CD4-positive, alpha-beta memory T cell (primary cell): ENCODE results near the gene SEC14L1. TPM values are rescaled to one million over a fixed set of nuclear protein-coding genes. Genes with fewer than 3 reads are reported as not detected.

Source experiments
- CTCF ChIA-PET: fragments of 350-600 bp; sonication (Branson Sonifier 250); formaldehyde crosslinking; loops from one replicate; lab custom pipeline; 2021; ENCODE audit warnings: inconsistent platforms; ENCODE audit not compliant: partially characterized antibody; lab: Charles Lee
- POLR2A ChIA-PET: fragments of 350-600 bp; sonication (Branson Sonifier 250); formaldehyde crosslinking; loops from one replicate; lab custom pipeline; 2021; ENCODE audit not compliant: partially characterized antibody; lab: Charles Lee
- DNase-seq, 5 donors: peaks; one replicate each; pipeline versions ENCODE4 v3.0.0 to v3.0.0-alpha.2; 2020 to 2022; ENCODE audit warnings: mixed read lengths in 1 of 5
- H3K27ac ChIP-seq: one replicate; pipeline ENCODE4 v1.7.0; 2013; ENCODE audit warnings: low read depth, low read length
- H3K27me3 ChIP-seq: 2 replicates; pipeline ENCODE4 v1.7.0; 2013; ENCODE audit warnings: mild to moderate bottlenecking, low read length, moderate library complexity; ENCODE audit not compliant: insufficient read depth
- H3K36me3 ChIP-seq: 2 replicates; pipeline ENCODE4 v1.7.0; 2013; ENCODE audit warnings: mild to moderate bottlenecking, low read length, moderate library complexity; ENCODE audit not compliant: insufficient read depth
- H3K4me1 ChIP-seq: 2 replicates; pipeline ENCODE4 v1.7.0; 2013; ENCODE audit warnings: mild to moderate bottlenecking, low read length, moderate library complexity; ENCODE audit not compliant: insufficient read depth
- H3K4me3 ChIP-seq, 2 donors: one replicate each; pipeline ENCODE4 v1.7.0; 2013; ENCODE audit warnings: low read length in 2 of 2, mild to moderate bottlenecking in 1 of 2
- H3K9me3 ChIP-seq, 2 donors: one replicate each; pipeline ENCODE4 v1.7.0; 2013; ENCODE audit warnings: low read length in 2 of 2, control low read depth in 1 of 2; ENCODE audit not compliant: control insufficient read depth in 1 of 2
- H3K27ac Mint-ChIP-seq, 7 donors: one replicate each; pipeline ENCODE4 v1.8.0; 2020 to 2021; ENCODE audit warnings: mixed read lengths in 7 of 7, mild to moderate bottlenecking in 6 of 7, inconsistent platforms in 3 of 7, moderate library complexity in 3 of 7
- H3K27me3 Mint-ChIP-seq, 2 donors: one replicate each; pipeline ENCODE4 v1.8.0; 2020 to 2021; ENCODE audit warnings: mixed read lengths in 2 of 2
- H3K36me3 Mint-ChIP-seq, 2 donors: one replicate each; pipeline ENCODE4 v1.8.0; 2020 to 2021; ENCODE audit warnings: mixed read lengths in 2 of 2, inconsistent platforms in 1 of 2, mild to moderate bottlenecking in 1 of 2
- H3K4me1 Mint-ChIP-seq, 4 donors: one replicate each; pipeline ENCODE4 v1.8.0; 2020 to 2021; ENCODE audit warnings: mixed read lengths in 4 of 4, mild to moderate bottlenecking in 1 of 4
- H3K4me3 Mint-ChIP-seq, 8 donors: one replicate each; pipeline ENCODE4 v1.8.0; 2020 to 2021; ENCODE audit warnings: mixed read lengths in 8 of 8, mild to moderate bottlenecking in 7 of 8, moderate library complexity in 6 of 8, inconsistent platforms in 3 of 8
- H3K9me3 Mint-ChIP-seq, 8 donors: one replicate each; pipeline ENCODE4 v1.8.0; 2020 to 2021; ENCODE audit warnings: mixed read lengths in 8 of 8, mild to moderate bottlenecking in 5 of 8, inconsistent platforms in 3 of 8, moderate library complexity in 1 of 8
- intact Hi-C: fragments of 100-400 bp; cut with micrococcal nuclease; formaldehyde crosslinking; loops from one replicate; pipeline ENCODE4 v1.15.1; 2023
- polyA plus RNA-seq, 2 donors: library from polyadenylated mRNA; unstranded; fragments of 300-500 nt; fragmentation: Illumina TruSeq; gene quantifications; one replicate each; pipeline ENCODE4 v1.2.3, GENCODE V29; 2021
- total RNA-seq, 2 experiments: library from RNA; stranded (reverse); gene quantifications; one replicate each; pipeline ENCODE4 v1.2.3, GENCODE V29; 2021

The SEC14L1 gene
- total and polyA plus RNA-seq, 4 experiments from 2014 or later: 8.9 to 35.5 (median 25.9) TPM

DNA sequence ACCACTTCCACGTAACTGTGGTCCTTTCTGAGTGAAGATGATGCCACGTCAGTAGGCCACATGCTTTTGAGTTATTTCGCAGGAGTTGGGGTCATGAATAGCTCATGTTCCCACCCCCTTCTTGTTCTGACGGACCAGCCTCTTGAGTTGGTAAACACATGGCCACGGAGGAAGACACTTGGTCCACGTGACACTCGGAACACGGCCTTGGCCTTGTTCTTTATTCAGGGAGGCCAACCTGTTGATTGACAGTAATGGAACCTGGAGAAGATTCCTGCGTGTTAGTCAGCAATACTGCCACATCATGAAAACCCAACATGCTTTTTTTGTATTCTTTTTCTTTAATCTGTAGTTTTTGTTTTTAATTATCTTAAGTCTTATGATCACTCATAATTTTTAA is 56.3 kb downstream of the SEC14L1 start:
- no peaks in the 10 kb centered on the region for H3K9me3 ChIP-seq
- Mint-ChIP-seq H3K9me3 (no peaks in the 10 kb centered on the region), H3K27ac (no peak overlapping the region), H3K4me3 (no peak overlapping the region), H3K36me3 (peaks cover 61 to 83% of the 10 kb centered on the region in 2 donors), H3K27me3 (no peaks in the 10 kb centered on the region), H3K4me1 (peaks cover 0 to 1% (median 0%) of the 10 kb centered on the region in 4 donors)
- H3K4me3 ChIP-seq: no peak overlapping the region
- no peak for DNase-seq
- H3K4me1 ChIP-seq: no peaks in the 10 kb centered on the region
- CTCF ChIA-PET: no interaction called here
- no peak overlapping the region for H3K27ac ChIP-seq
- no peaks in the 10 kb centered on the region for H3K27me3 ChIP-seq
- intact Hi-C loops: no loop called here
- POLR2A ChIA-PET: no interaction called here
- peaks cover 47% of the 10 kb centered on the region for H3K36me3 ChIP-seq

- intact Hi-C loops: no loop called here
- Mint-ChIP-seq H3K27ac (peak overlapping the region in 1 of 7 donors; percentile 29), H3K36me3 (peaks cover 60 to 73% of the 10 kb centered on the region in 2 donors), H3K4me1 (no peaks in the 10 kb centered on the region), H3K27me3 (no peaks in the 10 kb centered on the region), H3K4me3 (no peak overlapping the region), H3K9me3 (no peaks in the 10 kb centered on the region)
- ChIA-PET POLR2A (no interaction called here), CTCF (no interaction called here)
- H3K9me3 ChIP-seq: no peaks in the 10 kb centered on the region
- H3K27ac ChIP-seq: no peak overlapping the region
- H3K4me1 ChIP-seq: no peaks in the 10 kb centered on the region
- H3K4me3 ChIP-seq: no peak overlapping the region
- peaks cover 51% of the 10 kb centered on the region for H3K36me3 ChIP-seq
- no peaks in the 10 kb centered on the region for H3K27me3 ChIP-seq
- DNase-seq: no peak
These were observed 59.9 kb downstream of the SEC14L1 start for GRCh38 chr17:77200711-77201110.

DNA sequence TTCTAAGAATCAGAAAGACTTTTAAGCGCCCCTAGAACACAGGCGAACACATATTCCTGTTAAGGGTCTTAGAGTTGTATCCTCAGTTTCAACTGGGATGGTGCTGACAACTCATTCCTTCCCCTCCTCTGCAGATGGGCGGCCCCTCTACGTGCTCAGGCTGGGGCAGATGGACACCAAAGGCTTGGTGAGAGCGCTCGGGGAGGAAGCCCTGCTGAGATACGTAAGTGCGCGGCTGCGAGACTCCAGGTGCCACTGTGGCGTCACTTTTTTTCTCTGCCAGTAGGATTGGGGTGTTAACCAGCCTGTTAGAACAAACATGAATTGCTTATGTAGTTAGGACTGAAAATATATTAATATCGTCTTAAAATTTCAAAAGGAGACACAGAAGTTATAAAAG is 62.7 kb downstream of the SEC14L1 start:
- H3K4me3 Mint-ChIP-seq: no peak overlapping the region
- H3K36me3 Mint-ChIP-seq: peaks cover 61 to 76% of the 10 kb centered on the region in 2 donors
- ChIA-PET CTCF (interaction anchor here (2.3 kb wide), 1 partner anchor 116 kb away, joined by 5 read pairs; no protein-coding TSS in a partner anchor), POLR2A (interaction anchor here (0.6 kb wide), 1 partner anchor 243 kb away, joined by 4 read pairs; no protein-coding TSS in a partner anchor)
- Histone ChIP-seq H3K4me1 (no peaks in the 10 kb centered on the region), H3K27ac (no peak overlapping the region), H3K9me3 (no peaks in the 10 kb centered on the region), H3K4me3 (no peak overlapping the region), H3K36me3 (peaks cover 56% of the 10 kb centered on the region), H3K27me3 (no peaks in the 10 kb centered on the region)
- no peaks in the 10 kb centered on the region for H3K27me3 Mint-ChIP-seq
- DNase-seq: no peak
- intact Hi-C loops: no loop called here
- no peaks in the 10 kb centered on the region for H3K9me3 Mint-ChIP-seq
- H3K4me1 Mint-ChIP-seq: no peaks in the 10 kb centered on the region
- H3K27ac Mint-ChIP-seq: peak overlapping the region in 1 of 7 donors; percentile 53

DNA sequence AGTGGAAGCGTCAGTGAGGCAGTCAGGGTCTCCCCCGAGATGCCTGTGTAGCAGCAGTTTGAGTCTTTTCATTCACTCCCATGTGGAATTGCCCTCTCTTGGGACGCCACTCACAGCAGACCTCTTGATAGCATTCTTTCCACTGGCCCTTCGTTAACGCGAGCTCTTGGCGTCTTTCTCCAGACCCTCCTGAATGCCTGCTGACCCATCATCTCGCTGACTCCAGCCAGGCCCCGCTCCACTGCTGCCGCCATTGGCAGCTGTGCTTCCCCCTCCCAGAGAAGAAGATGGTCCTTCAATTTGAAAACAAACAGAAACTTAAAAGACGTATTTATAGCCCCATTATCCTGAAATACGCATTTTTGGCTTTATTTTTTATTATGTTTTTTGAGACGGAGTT is 63.1 kb downstream of the SEC14L1 start:
- peaks cover 64 to 78% of the 10 kb centered on the region in 2 donors for H3K36me3 Mint-ChIP-seq
- H3K4me1 Mint-ChIP-seq: no peaks in the 10 kb centered on the region
- CTCF ChIA-PET: interaction anchor here (0.6 to 2.3 kb wide), 3 partner anchors 35 to 339 kb away, joined by 3 to 5 read pairs (median 3); no protein-coding TSS in a partner anchor
- no peak overlapping the region for H3K4me3 ChIP-seq
- H3K4me3 Mint-ChIP-seq: no peak overlapping the region
- no peak for DNase-seq
- no peaks in the 10 kb centered on the region for H3K9me3 ChIP-seq
- POLR2A ChIA-PET: no interaction called here
- H3K4me1 ChIP-seq: no peaks in the 10 kb centered on the region
- H3K27me3 Mint-ChIP-seq: no peaks in the 10 kb centered on the region
- H3K9me3 Mint-ChIP-seq: no peaks in the 10 kb centered on the region
- peaks cover 60% of the 10 kb centered on the region for H3K36me3 ChIP-seq
- intact Hi-C loops: no loop called here
- no peak overlapping the region for H3K27ac ChIP-seq
- peak overlapping the region in 1 of 7 donors; percentile 19 for H3K27ac Mint-ChIP-seq
- no peaks in the 10 kb centered on the region for H3K27me3 ChIP-seq

DNA sequence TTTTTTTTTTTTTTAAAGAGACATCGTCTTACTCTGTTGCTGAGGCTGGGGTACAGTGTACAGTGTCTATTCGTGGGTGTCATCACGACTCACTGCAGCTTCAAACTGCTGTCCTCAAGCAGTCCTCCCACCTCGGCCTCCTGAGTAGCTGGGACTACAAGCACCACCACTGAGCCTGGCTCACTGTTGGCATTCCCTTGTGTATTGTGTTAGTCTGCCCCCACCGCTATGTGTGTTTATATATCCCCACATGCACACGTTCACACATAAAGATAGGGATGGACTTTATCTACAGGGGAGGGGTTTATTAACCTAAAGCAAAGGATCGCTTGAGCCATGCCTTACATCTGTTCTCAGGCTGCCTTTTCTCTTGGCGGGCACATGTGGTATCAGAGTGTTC is 63.8 kb downstream of the SEC14L1 start:
- no peak for DNase-seq
- H3K4me1 Mint-ChIP-seq: no peaks in the 10 kb centered on the region
- H3K9me3 Mint-ChIP-seq: no peaks in the 10 kb centered on the region
- peaks cover 65 to 79% of the 10 kb centered on the region in 2 donors for H3K36me3 Mint-ChIP-seq
- ChIA-PET CTCF (interaction anchor here (0.6 to 0.7 kb wide), 2 partner anchors 36 to 340 kb away, joined by 3 read pairs; no protein-coding TSS in a partner anchor), POLR2A (interaction anchor here (2.0 kb wide), 1 partner anchor 65 kb away, joined by 4 read pairs; no protein-coding TSS in a partner anchor)
- intact Hi-C loops: no loop called here
- Histone ChIP-seq H3K4me1 (no peaks in the 10 kb centered on the region), H3K4me3 (no peak overlapping the region), H3K36me3 (peaks cover 67% of the 10 kb centered on the region), H3K27ac (no peak overlapping the region), H3K9me3 (no peaks in the 10 kb centered on the region), H3K27me3 (no peaks in the 10 kb centered on the region)
- no peak overlapping the region for H3K4me3 Mint-ChIP-seq
- H3K27ac Mint-ChIP-seq: peak overlapping the region in 1 of 7 donors; percentile 68
- no peaks in the 10 kb centered on the region for H3K27me3 Mint-ChIP-seq

GRCh38 chr17:77205396-77206125 is 64.8 kb downstream of the SEC14L1 start:
- peak overlapping the region in 2 of 7 donors; percentile 5 to 9 for H3K27ac Mint-ChIP-seq
- no peaks in the 10 kb centered on the region for H3K27me3 Mint-ChIP-seq
- no peaks in the 10 kb centered on the region for H3K9me3 Mint-ChIP-seq
- no peak overlapping the region for H3K4me3 Mint-ChIP-seq
- Histone ChIP-seq H3K27me3 (no peaks in the 10 kb centered on the region), H3K4me3 (no peak overlapping the region), H3K36me3 (peaks cover 74% of the 10 kb centered on the region), H3K27ac (no peak overlapping the region), H3K9me3 (no peaks in the 10 kb centered on the region), H3K4me1 (no peaks in the 10 kb centered on the region)
- no peak for DNase-seq
- peaks cover 0 to 1% (median 0%) of the 10 kb centered on the region in 4 donors for H3K4me1 Mint-ChIP-seq
- H3K36me3 Mint-ChIP-seq: peaks cover 69 to 82% of the 10 kb centered on the region in 2 donors
- intact Hi-C loops: no loop called here
- ChIA-PET POLR2A (interaction anchor here (2.0 kb wide), 1 partner anchor 66 kb away, joined by 4 read pairs; no protein-coding TSS in a partner anchor), CTCF (no interaction called here)

DNA sequence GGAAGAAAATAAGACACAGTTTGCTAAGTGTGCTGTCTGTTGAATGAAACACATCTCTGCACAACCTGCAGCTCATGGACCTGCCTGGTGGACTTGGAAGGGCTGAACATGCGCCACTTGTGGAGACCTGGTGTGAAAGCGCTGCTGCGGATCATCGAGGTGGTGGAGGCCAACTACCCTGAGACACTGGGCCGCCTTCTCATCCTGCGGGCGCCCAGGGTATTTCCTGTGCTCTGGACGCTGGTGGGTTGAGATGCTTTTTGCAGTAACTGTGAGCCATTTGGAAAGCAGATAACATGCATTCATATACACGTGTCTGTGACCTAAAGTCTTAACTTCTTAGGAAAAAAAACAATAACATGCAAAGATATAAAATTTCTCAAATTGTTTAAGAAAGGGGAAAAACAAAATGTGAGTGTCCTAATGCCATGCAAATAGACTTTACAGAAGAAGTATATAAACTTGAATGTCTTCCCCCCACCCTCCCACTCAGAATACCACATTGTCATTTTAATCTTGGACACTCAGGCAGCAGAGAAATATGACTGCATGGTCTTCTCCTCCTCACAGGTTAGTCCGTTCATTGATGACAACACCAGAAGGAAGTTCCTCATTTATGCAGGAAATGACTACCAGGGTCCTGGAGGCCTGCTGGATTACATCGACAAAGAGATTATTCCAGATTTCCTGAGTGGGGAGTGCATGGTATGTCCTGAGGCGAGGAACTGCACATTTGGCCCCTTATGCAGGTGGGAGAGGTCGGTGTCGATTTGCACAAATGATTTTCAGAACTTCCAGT is 65.6 kb downstream of the SEC14L1 start:
- H3K27ac ChIP-seq: no peak overlapping the region
- Mint-ChIP-seq H3K9me3 (no peaks in the 10 kb centered on the region), H3K4me1 (peaks cover 0 to 1% (median 0%) of the 10 kb centered on the region in 4 donors), H3K4me3 (no peak overlapping the region), H3K36me3 (peaks cover 71 to 83% of the 10 kb centered on the region in 2 donors), H3K27ac (peak overlapping the region in 1 of 7 donors; percentile 36), H3K27me3 (no peaks in the 10 kb centered on the region)
- peaks cover 74% of the 10 kb centered on the region for H3K36me3 ChIP-seq
- CTCF ChIA-PET: no interaction called here
- H3K4me1 ChIP-seq: no peaks in the 10 kb centered on the region
- DNase-seq: no peak
- H3K27me3 ChIP-seq: no peaks in the 10 kb centered on the region
- no peaks in the 10 kb centered on the region for H3K9me3 ChIP-seq
- POLR2A ChIA-PET: interaction anchor here (2.0 kb wide), 1 partner anchor 66 kb away, joined by 4 read pairs; no protein-coding TSS in a partner anchor
- intact Hi-C loops: no loop called here
- no peak overlapping the region for H3K4me3 ChIP-seq
